DND-41 (cell line): ENCODE results near the gene MBP.

Experiments used
- ATAC-seq: fragments of 200-7000 bp; cut with Tn5 transposase; 3 replicates; pipeline ENCODE4 v1.9.1; 2021; ENCODE audit warnings: low read depth; ENCODE audit not compliant: insufficient read depth
- DNase-seq: peaks from one replicate; pipeline ENCODE4 v3.0.0-alpha.2; 2020
- H2AFZ ChIP-seq: 2 replicates; pipeline ENCODE4 v1.6.0; 2012; ENCODE audit warnings: low read depth, low read length
- H3K27ac ChIP-seq: 2 replicates; pipeline ENCODE4 v1.5.1; 2012; ENCODE audit warnings: low read length, inconsistent platforms
- H3K27me3 ChIP-seq: fragments of 200-600 bp; sonication (generic); 2 replicates; pipeline ENCODE4 v1.6.0; 2012; ENCODE audit warnings: low read length, mild to moderate bottlenecking, inconsistent platforms; ENCODE audit not compliant: insufficient read depth, poor library complexity
- H3K36me3 ChIP-seq: 2 replicates; pipeline ENCODE4 v1.5.1; 2012; ENCODE audit warnings: low read length, inconsistent platforms; ENCODE audit not compliant: insufficient read depth
- H3K4me1 ChIP-seq: 2 replicates; pipeline ENCODE4 v1.5.1; 2012; ENCODE audit warnings: mild to moderate bottlenecking, low read length; ENCODE audit not compliant: insufficient read depth
- H3K4me2 ChIP-seq: 2 replicates; pipeline ENCODE4 v1.6.0; 2012; ENCODE audit warnings: mild to moderate bottlenecking, moderate library complexity, low read length, inconsistent platforms; ENCODE audit not compliant: insufficient read depth
- H3K4me3 ChIP-seq, 2 experiments: fragments of 200-600 bp in 1 of 2; shearing (Covaris generic) in 1 of 2; 2 replicates each; pipeline ENCODE4 v1.5.1; 2012 to 2016; ENCODE audit warnings: inconsistent platforms in 2 of 2, low read length in 2 of 2, mild to moderate bottlenecking in 2 of 2, low read depth in 1 of 2, moderate library complexity in 1 of 2
- H3K79me2 ChIP-seq: 2 replicates; pipeline ENCODE4 v1.6.0; 2012; ENCODE audit warnings: low read length, inconsistent platforms; ENCODE audit not compliant: insufficient read depth
- H3K9ac ChIP-seq: 2 replicates; pipeline ENCODE4 v1.6.0; 2012; ENCODE audit warnings: low read depth, mild to moderate bottlenecking, inconsistent platforms, low read length, moderate library complexity
- H3K9me3 ChIP-seq: 2 replicates; pipeline ENCODE4 v1.5.1; 2012; ENCODE audit warnings: low read length, moderate library complexity, mild to moderate bottlenecking, inconsistent platforms; ENCODE audit not compliant: insufficient read depth, severe bottlenecking
- H4K20me1 ChIP-seq: 2 replicates; pipeline ENCODE4 v1.6.0; 2012; ENCODE audit warnings: low read length; ENCODE audit not compliant: insufficient read depth
- EZH2 ChIP-seq: IDR thresholded peaks from 3 replicates; pipeline ENCODE4 v1.6.1; 2012; ENCODE audit warnings: borderline replicate concordance, low read depth, mild to moderate bottlenecking, moderate library complexity, low read length, inconsistent platforms; ENCODE audit not compliant: severe bottlenecking
- TF ChIP-seq, protein P1 (sequence below): IDR thresholded peaks from 2 replicates; pipeline ENCODE4 v1.5.1; 2012; ENCODE audit warnings: borderline replicate concordance, low read length, moderate library complexity, mild to moderate bottlenecking; ENCODE audit not compliant: poor library complexity, severe bottlenecking; ENCODE audit errors: extremely low read depth

Gene MBP

DNA sequence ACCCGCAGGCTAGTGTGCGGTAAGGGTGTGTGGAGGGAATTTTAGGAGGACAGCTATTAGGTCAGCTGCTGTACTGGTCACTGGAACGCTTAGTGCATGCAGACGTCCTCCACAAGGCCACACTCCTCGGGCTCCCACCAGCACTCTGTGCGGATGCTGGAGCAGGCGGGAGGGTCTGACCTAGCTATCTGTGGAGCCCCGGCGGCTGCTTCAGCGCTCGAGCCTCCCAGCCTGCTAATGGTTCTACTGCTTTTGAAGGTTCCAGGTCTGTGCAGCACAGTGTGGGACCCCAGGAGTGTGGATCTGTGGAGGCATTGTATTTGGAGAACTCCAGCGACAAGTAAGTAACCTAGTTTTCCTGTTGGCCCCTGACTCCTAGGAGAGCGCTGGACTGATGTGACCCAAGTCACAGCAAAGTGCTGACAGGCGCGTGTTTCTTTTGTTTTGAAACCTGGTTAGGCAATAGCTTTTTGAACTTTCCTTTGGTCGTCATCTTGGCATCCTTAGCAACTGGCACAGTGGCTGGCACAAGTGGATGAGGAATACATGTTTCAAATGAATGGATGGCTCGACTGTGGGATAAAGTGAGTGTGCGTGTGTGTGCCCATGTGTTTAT, 196.8 kb downstream of the MBP start:
- Histone ChIP-seq H3K36me3 (peaks cover 77% of the 10 kb centered on the region), H4K20me1 (no peaks in the 10 kb centered on the region), H3K27ac (no peak overlapping the region), H3K9me3 (no peaks in the 10 kb centered on the region), H3K9ac (no peak overlapping the region), H3K27me3 (no peaks in the 10 kb centered on the region), H3K4me3 (no peak overlapping the region), H2AFZ (no peak overlapping the region), H3K4me2 (no peak overlapping the region), H3K4me1 (no peaks in the 10 kb centered on the region), H3K79me2 (no peaks in the 10 kb centered on the region)
- DNase-seq: no peak
- no peak for ATAC-seq
- TF ChIP-seq, protein P1, sequence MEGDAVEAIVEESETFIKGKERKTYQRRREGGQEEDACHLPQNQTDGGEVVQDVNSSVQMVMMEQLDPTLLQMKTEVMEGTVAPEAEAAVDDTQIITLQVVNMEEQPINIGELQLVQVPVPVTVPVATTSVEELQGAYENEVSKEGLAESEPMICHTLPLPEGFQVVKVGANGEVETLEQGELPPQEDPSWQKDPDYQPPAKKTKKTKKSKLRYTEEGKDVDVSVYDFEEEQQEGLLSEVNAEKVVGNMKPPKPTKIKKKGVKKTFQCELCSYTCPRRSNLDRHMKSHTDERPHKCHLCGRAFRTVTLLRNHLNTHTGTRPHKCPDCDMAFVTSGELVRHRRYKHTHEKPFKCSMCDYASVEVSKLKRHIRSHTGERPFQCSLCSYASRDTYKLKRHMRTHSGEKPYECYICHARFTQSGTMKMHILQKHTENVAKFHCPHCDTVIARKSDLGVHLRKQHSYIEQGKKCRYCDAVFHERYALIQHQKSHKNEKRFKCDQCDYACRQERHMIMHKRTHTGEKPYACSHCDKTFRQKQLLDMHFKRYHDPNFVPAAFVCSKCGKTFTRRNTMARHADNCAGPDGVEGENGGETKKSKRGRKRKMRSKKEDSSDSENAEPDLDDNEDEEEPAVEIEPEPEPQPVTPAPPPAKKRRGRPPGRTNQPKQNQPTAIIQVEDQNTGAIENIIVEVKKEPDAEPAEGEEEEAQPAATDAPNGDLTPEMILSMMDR: no peak
- TF ChIP-seq EZH2: no peak

GRCh38 chr18:76932026-76932819, 200.4 kb downstream of the MBP start:
- TF ChIP-seq EZH2: no peak
- TF ChIP-seq, protein P1: no peak
- no peaks in the 10 kb centered on the region for H3K79me2 ChIP-seq
- peaks cover 79% of the 10 kb centered on the region for H3K36me3 ChIP-seq

GRCh38 chr18:76931171-76931570, 201.4 kb downstream of the MBP start:
- no peaks in the 10 kb centered on the region for H3K4me1 ChIP-seq
- no peaks in the 10 kb centered on the region for H3K79me2 ChIP-seq
- DNase-seq: no peak
- H3K9me3 ChIP-seq: no peaks in the 10 kb centered on the region
- TF ChIP-seq, protein P1: no peak
- no peak for TF ChIP-seq EZH2
- no peak for ATAC-seq
- no peaks in the 10 kb centered on the region for H3K27me3 ChIP-seq
- peaks cover 79% of the 10 kb centered on the region for H3K36me3 ChIP-seq
- no peak overlapping the region for H2AFZ ChIP-seq
- no peak overlapping the region for H3K9ac ChIP-seq
- no peak overlapping the region for H3K4me3 ChIP-seq
- no peak overlapping the region for H3K27ac ChIP-seq
- no peak overlapping the region for H3K4me2 ChIP-seq
- H4K20me1 ChIP-seq: no peaks in the 10 kb centered on the region

More at GRCh38 chr18:76932026-76932819, 200.4 kb downstream of the MBP start:
- no peak for DNase-seq
- Histone ChIP-seq H3K27me3 (no peaks in the 10 kb centered on the region), H3K27ac (no peak overlapping the region), H3K9me3 (no peaks in the 10 kb centered on the region), H3K4me2 (no peak overlapping the region), H3K4me1 (no peaks in the 10 kb centered on the region), H2AFZ (no peak overlapping the region), H4K20me1 (no peaks in the 10 kb centered on the region), H3K9ac (no peak overlapping the region), H3K4me3 (no peak overlapping the region)
- ATAC-seq: peak; percentile 54; the same call in 1 of the 3 replicates
